Right lobe of liver (tissue), 6 donors: ENCODE data around the gene SLC5A1. TPM values are rescaled to one million over a fixed set of nuclear protein-coding genes. Genes with fewer than 3 reads are reported as not detected.

Source experiments
- ATAC-seq, 4 donors: fragments of 200-7000 bp; cut with Tn5 transposase; one replicate each; pipeline ENCODE4 v1.9.1; 2020; ENCODE audit warnings: mild to moderate bottlenecking in 4 of 4, moderate library complexity in 4 of 4
- DNase-seq, 3 donors: peaks; one replicate each; pipeline ENCODE4 v3.0.0-alpha.2; 2020
- H3K27ac ChIP-seq, 3 donors: fragments of 200-600 bp; one replicate each; pipeline ENCODE4 v1.8.0; 2022
- H3K27me3 ChIP-seq, 2 donors: fragments of 200-600 bp; one replicate each; pipeline ENCODE4 v1.8.0; 2022
- H3K36me3 ChIP-seq, 4 donors: fragments of 200-600 bp; sonication (generic) in 1 of 4; one replicate each; pipeline versions ENCODE4 v1.5.1 to v1.8.0; 2017 to 2022; ENCODE audit warnings: control low read depth in 1 of 4
- H3K4me1 ChIP-seq, 4 donors: fragments of 200-600 bp; sonication (generic) in 1 of 4; one replicate each; pipeline versions ENCODE4 v1.5.1 to v1.8.0; 2017 to 2022; ENCODE audit warnings: control low read depth in 1 of 4
- H3K4me3 ChIP-seq, 3 donors: fragments of 200-600 bp; one replicate each; pipeline ENCODE4 v1.8.0; 2022
- H3K9me3 ChIP-seq, 4 donors: fragments of 200-600 bp; sonication (generic) in 1 of 4; one replicate each; pipeline versions ENCODE4 v1.5.1 to v1.8.0; 2017 to 2022; ENCODE audit warnings: control low read depth in 1 of 4
- POLR2A ChIP-seq: fragments of 450-650 bp; IDR thresholded peaks from one replicate; pipeline ENCODE4 v1.6.1; 2017; ENCODE audit warnings: antibody characterized with exemption, mild to moderate bottlenecking
- WGBS: methylation state at CpG from one replicate; pipeline ENCODE4 v1.1.6; 2018; ENCODE audit warnings: low coverage, low lambda C conversion rate; ENCODE audit not compliant: insufficient coverage; ENCODE audit errors: missing lambda C conversion rate; 5-methylcytosine and 5-hydroxymethylcytosine counted together
- intact Hi-C, 2 donors: fragments of 100-400 bp; cut with DNase I; formaldehyde crosslinking; loops; one replicate each; pipeline versions ENCODE4 v1.11.2 to v1.14.1; 2022
- total RNA-seq, 6 experiments: library from RNA; depleted of rRNA in 2 of 6; stranded (reverse); fragments of >200 nt in 2 of 6; fragmentation: NEBNext Ultra II Directional in 3 of 6; extraction: Animal tissue kit (Norgen Biotek cat#: 25700) in 3 of 6; gene quantifications; one replicate each; pipeline versions ENCODE4 v1.1.0 to v1.2.4, GENCODE V29; 2016 to 2023
- TF ChIP-seq, protein P1 (sequence below), 4 donors: fragments of 200-600 bp in 3 of 4; fragments of 450-650 bp in 1 of 4; IDR thresholded peaks; one replicate each; pipeline versions ENCODE4 v1.5.1 to v1.8.0; 2016 to 2022; ENCODE audit warnings: antibody characterized with exemption in 4 of 4, mild to moderate bottlenecking in 2 of 4
- donor health status: DM: no; HTN: yes; CAD: no.
- donor health status: DM: no; HTN: no; CAD: no.
- donor health status: DM: no; HTN: no; CAD: no.
- donor health status: DM: no; HTN: yes; CAD: no.
- donor health status: DM: no; HTN: yes; CAD: no.

SLC5A1 gene
- total RNA-seq, 6 experiments from 2014 or later, result 0.31 to 1.7 (median 0.85) TPM

DNA sequence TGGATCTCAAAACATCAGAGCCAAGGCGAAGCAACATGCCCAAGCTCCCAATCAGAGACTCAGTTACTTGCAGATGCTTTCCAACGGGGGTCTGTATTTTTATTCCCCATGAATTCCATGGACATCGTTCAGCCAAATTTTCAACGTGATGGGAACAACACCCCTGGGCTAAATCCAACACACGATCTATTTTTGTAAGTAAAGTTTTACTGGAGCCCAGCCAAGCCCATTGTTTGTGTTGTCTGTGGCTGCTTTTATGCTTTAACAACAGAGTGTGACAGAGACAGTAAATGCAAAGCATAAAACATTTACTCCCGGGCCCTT is 33.7 kb downstream of the SLC5A1 start:
- 43% methylated on average over 6 of the region's 6 CpGs for WGBS
- no peaks in the 10 kb centered on the region for H3K36me3 ChIP-seq
- peaks cover 0 to 25% (median 0%) of the 10 kb centered on the region in 4 donors for H3K4me1 ChIP-seq
- no peak overlapping the region for H3K27ac ChIP-seq
- TF ChIP-seq, protein P1, sequence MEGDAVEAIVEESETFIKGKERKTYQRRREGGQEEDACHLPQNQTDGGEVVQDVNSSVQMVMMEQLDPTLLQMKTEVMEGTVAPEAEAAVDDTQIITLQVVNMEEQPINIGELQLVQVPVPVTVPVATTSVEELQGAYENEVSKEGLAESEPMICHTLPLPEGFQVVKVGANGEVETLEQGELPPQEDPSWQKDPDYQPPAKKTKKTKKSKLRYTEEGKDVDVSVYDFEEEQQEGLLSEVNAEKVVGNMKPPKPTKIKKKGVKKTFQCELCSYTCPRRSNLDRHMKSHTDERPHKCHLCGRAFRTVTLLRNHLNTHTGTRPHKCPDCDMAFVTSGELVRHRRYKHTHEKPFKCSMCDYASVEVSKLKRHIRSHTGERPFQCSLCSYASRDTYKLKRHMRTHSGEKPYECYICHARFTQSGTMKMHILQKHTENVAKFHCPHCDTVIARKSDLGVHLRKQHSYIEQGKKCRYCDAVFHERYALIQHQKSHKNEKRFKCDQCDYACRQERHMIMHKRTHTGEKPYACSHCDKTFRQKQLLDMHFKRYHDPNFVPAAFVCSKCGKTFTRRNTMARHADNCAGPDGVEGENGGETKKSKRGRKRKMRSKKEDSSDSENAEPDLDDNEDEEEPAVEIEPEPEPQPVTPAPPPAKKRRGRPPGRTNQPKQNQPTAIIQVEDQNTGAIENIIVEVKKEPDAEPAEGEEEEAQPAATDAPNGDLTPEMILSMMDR (IDR thresholded peaks at IDR 0.05), result no peak
- TF ChIP-seq POLR2A, result no peak
- H3K27me3 ChIP-seq, result no peaks in the 10 kb centered on the region
- H3K9me3 ChIP-seq, result no peaks in the 10 kb centered on the region
- intact Hi-C loops, result no loop called here
- ATAC-seq, result no peak
- DNase-seq, result no peak
- H3K4me3 ChIP-seq, result no peak overlapping the region

DNA sequence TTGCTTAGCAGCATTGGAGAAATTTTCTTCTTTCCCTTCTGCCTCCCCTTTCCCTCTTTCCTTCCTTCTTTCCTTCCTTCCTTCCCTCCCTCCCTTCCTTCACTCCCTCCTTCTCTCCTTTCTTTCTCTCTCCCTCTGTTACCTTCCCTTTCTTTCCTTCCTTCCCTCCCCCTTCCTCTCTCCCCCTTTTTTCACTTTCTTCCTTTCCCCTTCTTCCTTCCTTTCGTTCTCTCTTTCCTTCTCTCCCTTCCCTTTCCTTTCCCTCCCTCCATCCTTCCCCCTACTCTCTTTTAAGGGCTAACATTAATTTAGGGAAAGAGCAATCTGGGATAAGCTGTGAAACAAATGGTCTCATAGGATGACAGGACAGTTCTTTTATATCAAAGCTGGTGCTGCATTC is 34.1 kb downstream of the SLC5A1 start:
- no peak for DNase-seq
- Histone ChIP-seq H3K9me3 (no peaks in the 10 kb centered on the region), H3K27ac (no peak overlapping the region), H3K36me3 (no peaks in the 10 kb centered on the region), H3K4me1 (peaks cover 0 to 25% (median 0%) of the 10 kb centered on the region in 4 donors), H3K4me3 (no peak overlapping the region), H3K27me3 (no peaks in the 10 kb centered on the region)
- intact Hi-C loops, result no loop called here
- TF ChIP-seq POLR2A, result no peak
- TF ChIP-seq, protein P1 (IDR thresholded peaks at IDR 0.05), result no peak
- ATAC-seq, result no peak
- 31% methylated on average over 1 of the region's 1 CpG for WGBS

DNA sequence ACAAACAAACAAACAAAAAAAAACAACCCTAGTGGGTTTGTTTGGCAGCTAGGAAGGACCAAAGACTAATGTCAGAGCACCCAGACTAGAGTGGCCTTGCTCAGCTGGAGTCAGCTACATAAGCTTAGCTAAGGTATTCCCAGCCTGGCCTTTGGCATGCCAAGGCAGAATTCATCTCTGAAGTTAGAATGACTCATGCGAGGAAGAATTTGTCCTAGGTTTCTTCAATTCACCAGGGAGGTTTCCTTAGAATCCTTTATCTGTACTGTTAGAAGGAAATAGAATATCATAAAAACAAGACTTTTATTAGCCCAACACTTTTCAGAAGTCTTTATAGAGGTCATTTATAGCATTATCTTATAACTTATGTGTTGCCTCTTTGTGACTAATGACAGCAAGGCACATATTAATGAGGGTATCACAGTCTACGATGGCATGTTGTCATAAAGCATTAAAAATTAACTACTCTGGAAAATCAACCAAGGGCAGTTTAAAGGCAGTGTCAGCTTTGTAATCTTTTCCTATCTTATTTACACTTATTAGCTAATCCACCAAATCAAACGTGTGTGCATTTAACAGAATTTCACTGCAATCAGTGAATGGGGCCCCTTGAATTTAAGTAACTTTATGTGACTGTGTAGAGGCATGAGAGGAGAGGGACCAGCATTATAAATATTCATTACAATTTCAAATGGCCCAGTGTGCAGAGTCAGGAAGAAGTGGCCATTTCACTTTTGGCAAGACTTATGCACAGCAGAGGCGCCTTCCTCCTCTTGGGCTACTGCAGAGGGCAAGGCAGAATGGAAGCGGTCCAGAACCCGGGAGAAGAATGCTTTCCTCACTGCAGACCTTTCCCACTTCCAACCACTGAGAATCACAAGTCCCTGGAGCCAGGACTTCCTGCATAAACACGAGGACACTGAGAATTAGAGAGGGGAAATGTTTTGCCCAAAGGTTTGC is 36.3 kb downstream of the SLC5A1 start:
- DNase-seq (peak in 2 of 3 donors; percentile 37 to 50), ATAC-seq (peak; percentile 50 to 78 (median 64))
- intact Hi-C loops, result loop anchor here (5.0 kb wide), 1 partner anchor 102 kb away; no protein-coding TSS in a partner anchor
- Histone ChIP-seq H3K27ac (peak overlapping the region in 1 of 3 donors; percentile 54), H3K4me1 (peaks cover 0 to 25% (median 0%) of the 10 kb centered on the region in 4 donors), H3K27me3 (no peaks in the 10 kb centered on the region), H3K9me3 (no peaks in the 10 kb centered on the region), H3K4me3 (no peak overlapping the region), H3K36me3 (no peaks in the 10 kb centered on the region)
- WGBS, result 30% methylated on average over 7 of the region's 7 CpGs
- no peak for TF ChIP-seq POLR2A
- TF ChIP-seq, protein P1 (IDR thresholded peaks at IDR 0.05), result no peak

DNA sequence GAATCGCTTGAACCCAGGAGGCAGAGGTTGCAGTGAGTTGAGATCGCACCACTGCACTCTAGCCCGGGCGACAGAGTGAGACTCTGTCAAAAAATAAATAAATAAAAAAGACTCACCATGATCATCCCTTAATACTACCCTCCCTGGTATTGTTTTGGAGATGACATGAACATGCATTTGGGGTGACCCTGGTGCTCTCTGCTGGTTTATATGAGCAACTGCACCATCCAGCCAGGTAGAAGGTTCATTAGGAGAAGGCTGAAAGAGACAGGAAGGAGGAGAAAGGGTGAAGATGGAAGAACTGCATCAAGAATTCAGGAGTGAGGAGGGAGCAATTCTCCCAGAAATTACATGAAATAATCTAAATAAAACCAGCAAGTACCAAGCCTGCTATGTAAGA is 37.8 kb downstream of the SLC5A1 start:
- Histone ChIP-seq H3K9me3 (no peaks in the 10 kb centered on the region), H3K4me3 (no peak overlapping the region), H3K36me3 (no peaks in the 10 kb centered on the region), H3K27ac (no peak overlapping the region), H3K27me3 (no peaks in the 10 kb centered on the region), H3K4me1 (peaks cover 0 to 25% (median 0%) of the 10 kb centered on the region in 4 donors)
- intact Hi-C loops, result loop anchor here (5.0 kb wide), 1 partner anchor 104 kb away; no protein-coding TSS in a partner anchor
- ATAC-seq (peak; percentile 71 to 80 (median 76)), DNase-seq (no peak)
- TF ChIP-seq, protein P1 (IDR thresholded peaks at IDR 0.05), result peak; percentile 62 to 77 (median 68)
- no peak for TF ChIP-seq POLR2A
- WGBS, result 82% methylated on average over 3 of the region's 4 CpGs
